ENCODE data around the gene ESF1. TPM values are rescaled to one million over a fixed set of nuclear protein-coding genes. Genes with fewer than 3 reads are reported as not detected.
"Not testable (repeated sequence)": the region's sequence is repeated elsewhere in the genome, so short reads cannot be mapped to it uniquely, and the experiment has no call there.

The ESF1 gene
- polyA plus RNA-seq, 1 donor = 20.0 TPM

- WGBS (ENCODE audit: insufficient coverage, low lambda C conversion rate) = 100% methylated on average over 1 of the region's 2 CpGs
- Histone ChIP-seq H3K27ac (ENCODE audit: low read length) (no peak overlapping the region), H3K27me3 (ENCODE audit: control insufficient read depth, insufficient read depth, low read length) (no peaks in the 10 kb centered on the region), H3K4me1 (ENCODE audit: control insufficient read depth, insufficient read depth, low read length) (no peaks in the 10 kb centered on the region), H3K9me3 (ENCODE audit: control insufficient read depth, low read depth, low read length) (no peaks in the 10 kb centered on the region), H3K36me3 (ENCODE audit: control insufficient read depth, insufficient read depth, low read length) (peaks cover 9% of the 10 kb centered on the region), H3K4me3 (ENCODE audit: low read length) (no peak overlapping the region)
- no peak for DNase-seq
These were observed 38.9 kb downstream of the ESF1 start for GRCh38 chr20:13745784-13746183.

DNA sequence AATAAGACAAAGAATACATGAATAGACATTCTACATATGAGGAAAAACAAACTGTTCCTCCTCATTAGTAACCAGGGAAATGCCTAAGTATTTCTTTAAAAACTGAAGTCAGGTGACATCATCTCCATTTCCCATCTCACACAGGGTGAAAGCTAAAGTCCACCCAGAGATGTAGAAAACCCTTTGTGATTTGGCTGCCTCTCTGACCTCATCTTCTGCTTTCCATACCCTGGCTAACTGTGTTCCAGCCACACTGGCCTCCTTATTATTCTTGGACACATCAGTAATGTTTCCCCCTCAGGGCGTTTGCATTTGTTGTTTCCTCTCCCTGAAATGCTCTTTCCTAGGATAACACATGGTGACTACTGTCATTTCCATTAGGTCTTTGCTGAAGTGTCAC is 40.4 kb downstream of the ESF1 start:
- Histone ChIP-seq H3K4me3 (ENCODE audit: low read length) (no peak overlapping the region), H3K27ac (ENCODE audit: low read length) (no peak overlapping the region), H3K36me3 (ENCODE audit: control insufficient read depth, insufficient read depth, low read length) (peaks cover 11% of the 10 kb centered on the region), H3K4me1 (ENCODE audit: control insufficient read depth, insufficient read depth, low read length) (no peaks in the 10 kb centered on the region), H3K9me3 (ENCODE audit: control insufficient read depth, low read depth, low read length) (no peaks in the 10 kb centered on the region), H3K27me3 (ENCODE audit: control insufficient read depth, insufficient read depth, low read length) (no peaks in the 10 kb centered on the region)
- DNase-seq = peak in 1 of 2 donors; percentile 24
- WGBS (ENCODE audit: insufficient coverage, low lambda C conversion rate) = 100% methylated on average over 1 of the region's 1 CpG

- Histone ChIP-seq H3K27ac (ENCODE audit: low read length) (no peak overlapping the region), H3K27me3 (ENCODE audit: control insufficient read depth, insufficient read depth, low read length) (no peaks in the 10 kb centered on the region), H3K36me3 (ENCODE audit: control insufficient read depth, insufficient read depth, low read length) (peaks cover 11% of the 10 kb centered on the region), H3K4me3 (ENCODE audit: low read length) (no peak overlapping the region), H3K4me1 (ENCODE audit: control insufficient read depth, insufficient read depth, low read length) (no peaks in the 10 kb centered on the region), H3K9me3 (ENCODE audit: control insufficient read depth, low read depth, low read length) (no peaks in the 10 kb centered on the region)
- WGBS (ENCODE audit: insufficient coverage, low lambda C conversion rate) = no CpG with 5 or more reads among the region's 6 CpGs
- no peak for DNase-seq
These were observed 42.8 kb downstream of the ESF1 start for GRCh38 chr20:13741879-13742278.

- Histone ChIP-seq H3K4me3 (ENCODE audit: low read length) (no peak overlapping the region), H3K9me3 (ENCODE audit: control insufficient read depth, low read depth, low read length) (no peaks in the 10 kb centered on the region), H3K27me3 (ENCODE audit: control insufficient read depth, insufficient read depth, low read length) (no peaks in the 10 kb centered on the region), H3K4me1 (ENCODE audit: control insufficient read depth, insufficient read depth, low read length) (no peaks in the 10 kb centered on the region), H3K27ac (ENCODE audit: low read length) (no peak overlapping the region), H3K36me3 (ENCODE audit: control insufficient read depth, insufficient read depth, low read length) (peaks cover 11% of the 10 kb centered on the region)
- WGBS (ENCODE audit: insufficient coverage, low lambda C conversion rate) = no CpG with 5 or more reads among the region's 3 CpGs
- no peak for DNase-seq
These were observed 44.7 kb downstream of the ESF1 start for GRCh38 chr20:13739731-13740649.

- not testable (repeated sequence) for H3K27ac ChIP-seq (ENCODE audit: low read length)
- WGBS (ENCODE audit: insufficient coverage, low lambda C conversion rate) = no CpG with 5 or more reads among the region's 1 CpG
These were observed 46.5 kb downstream of the ESF1 start for GRCh38 chr20:13738187-13738586.

DNA sequence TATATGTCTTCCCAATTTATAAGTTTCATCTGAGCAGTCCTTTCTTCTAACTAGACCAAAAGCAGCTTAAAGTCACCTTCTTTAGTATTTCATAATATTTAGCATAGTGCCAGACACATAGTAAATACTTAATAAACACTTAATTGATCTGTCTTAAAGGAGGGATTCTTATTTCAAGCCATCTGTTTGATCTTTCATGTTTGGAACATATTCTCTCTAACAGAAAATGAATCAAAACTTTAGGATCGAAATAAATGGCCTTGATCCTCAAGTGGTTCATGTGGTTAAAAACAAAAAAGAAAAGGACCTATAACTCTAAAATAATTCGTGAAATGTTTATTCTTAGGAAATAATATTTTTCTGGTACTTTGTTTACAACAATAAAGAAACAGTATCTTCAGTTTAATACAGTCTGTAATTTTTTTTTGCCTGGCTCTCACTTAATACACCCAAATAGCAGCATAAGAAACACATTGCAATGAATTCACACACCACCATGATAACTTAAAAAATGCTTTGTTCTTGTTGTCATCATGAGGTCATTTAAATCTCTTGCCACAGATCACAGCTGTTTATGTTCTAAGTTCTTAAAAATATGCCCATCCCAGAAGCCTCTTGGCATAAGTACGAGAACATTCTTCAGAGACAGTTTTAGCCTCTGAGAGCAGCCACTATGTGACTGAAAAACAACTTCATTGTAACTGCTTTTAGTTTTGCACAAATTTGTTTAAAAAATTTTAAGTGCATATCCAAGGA is 48.1 kb downstream of the ESF1 start:
- DNase-seq = no peak
- Histone ChIP-seq H3K4me1 (ENCODE audit: control insufficient read depth, insufficient read depth, low read length) (no peaks in the 10 kb centered on the region), H3K27ac (ENCODE audit: low read length) (no peak overlapping the region), H3K27me3 (ENCODE audit: control insufficient read depth, insufficient read depth, low read length) (no peaks in the 10 kb centered on the region), H3K4me3 (ENCODE audit: low read length) (no peak overlapping the region), H3K36me3 (ENCODE audit: control insufficient read depth, insufficient read depth, low read length) (peaks cover 26% of the 10 kb centered on the region), H3K9me3 (ENCODE audit: control insufficient read depth, low read depth, low read length) (no peaks in the 10 kb centered on the region)
- 96% methylated on average over 2 of the region's 3 CpGs for WGBS (ENCODE audit: insufficient coverage, low lambda C conversion rate)

More at GRCh38 chr20:13738187-13738586, 46.5 kb downstream of the ESF1 start:
- H3K4me1 ChIP-seq (ENCODE audit: control insufficient read depth, insufficient read depth, low read length); H3K9me3 ChIP-seq (ENCODE audit: control insufficient read depth, low read depth, low read length); H3K27me3 ChIP-seq (ENCODE audit: control insufficient read depth, insufficient read depth, low read length); DNase-seq; H3K4me3 ChIP-seq (ENCODE audit: low read length): not testable (repeated sequence)
- H3K36me3 ChIP-seq (ENCODE audit: control insufficient read depth, insufficient read depth, low read length) = peaks cover 14% of the 10 kb centered on the region

DNA sequence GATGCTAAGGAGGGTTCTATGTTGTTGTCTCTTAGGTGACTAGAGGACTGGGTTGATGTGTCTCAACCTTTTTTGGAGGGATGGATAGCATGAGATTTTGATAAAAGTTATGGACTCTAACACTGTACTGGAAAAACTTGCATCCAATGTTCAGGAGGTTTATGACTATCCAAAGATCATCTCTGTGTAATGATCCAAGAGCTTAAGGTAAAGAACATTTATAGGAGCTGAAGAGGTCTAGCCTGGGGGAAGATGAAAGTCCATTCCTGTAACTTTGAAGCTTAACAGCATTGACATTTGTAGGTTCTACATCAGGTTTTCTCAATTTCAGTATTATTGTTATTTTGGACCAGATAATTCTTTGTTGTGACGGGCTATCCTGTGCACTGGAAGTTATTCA is 48.9 kb downstream of the ESF1 start:
- H3K27ac ChIP-seq (ENCODE audit: low read length) = no peak overlapping the region
- H3K36me3 ChIP-seq (ENCODE audit: control insufficient read depth, insufficient read depth, low read length) = peaks cover 29% of the 10 kb centered on the region
- no peaks in the 10 kb centered on the region for H3K27me3 ChIP-seq (ENCODE audit: control insufficient read depth, insufficient read depth, low read length)
- DNase-seq = peak; percentile 42 to 76
- WGBS (ENCODE audit: insufficient coverage, low lambda C conversion rate) = no CpG with 5 or more reads among the region's 1 CpG
- no peaks in the 10 kb centered on the region for H3K4me1 ChIP-seq (ENCODE audit: control insufficient read depth, insufficient read depth, low read length)
- H3K4me3 ChIP-seq (ENCODE audit: low read length) = no peak overlapping the region
- no peaks in the 10 kb centered on the region for H3K9me3 ChIP-seq (ENCODE audit: control insufficient read depth, low read depth, low read length)

DNA sequence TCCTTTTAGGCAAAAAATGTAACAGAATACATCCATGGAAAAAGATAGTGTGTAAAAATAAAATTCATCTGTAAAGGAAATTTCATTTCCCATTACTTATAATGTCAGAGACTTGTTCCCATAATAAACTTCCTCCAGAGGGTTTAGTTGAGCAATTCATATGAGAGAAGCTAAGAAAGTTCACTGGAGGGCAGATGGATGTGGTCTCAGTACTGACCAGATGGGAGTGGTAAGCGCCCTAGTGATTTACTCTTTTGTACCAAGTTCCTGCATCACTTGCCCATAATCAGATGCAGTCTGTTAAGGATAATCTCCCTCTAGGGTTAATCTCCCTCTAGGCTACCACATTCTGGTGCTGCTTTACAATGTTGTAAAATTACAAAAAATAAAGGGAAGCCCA is 61.7 kb downstream of the ESF1 start:
- no peak overlapping the region for H3K4me3 ChIP-seq (ENCODE audit: low read length)
- no peaks in the 10 kb centered on the region for H3K27me3 ChIP-seq (ENCODE audit: control insufficient read depth, insufficient read depth, low read length)
- H3K27ac ChIP-seq (ENCODE audit: low read length) = no peak overlapping the region
- WGBS (ENCODE audit: insufficient coverage, low lambda C conversion rate) = no CpG with 5 or more reads among the region's 1 CpG
- H3K36me3 ChIP-seq (ENCODE audit: control insufficient read depth, insufficient read depth, low read length) = peaks cover 26% of the 10 kb centered on the region
- DNase-seq = no peak
- no peaks in the 10 kb centered on the region for H3K4me1 ChIP-seq (ENCODE audit: control insufficient read depth, insufficient read depth, low read length)
- H3K9me3 ChIP-seq (ENCODE audit: control insufficient read depth, low read depth, low read length) = no peaks in the 10 kb centered on the region

DNA sequence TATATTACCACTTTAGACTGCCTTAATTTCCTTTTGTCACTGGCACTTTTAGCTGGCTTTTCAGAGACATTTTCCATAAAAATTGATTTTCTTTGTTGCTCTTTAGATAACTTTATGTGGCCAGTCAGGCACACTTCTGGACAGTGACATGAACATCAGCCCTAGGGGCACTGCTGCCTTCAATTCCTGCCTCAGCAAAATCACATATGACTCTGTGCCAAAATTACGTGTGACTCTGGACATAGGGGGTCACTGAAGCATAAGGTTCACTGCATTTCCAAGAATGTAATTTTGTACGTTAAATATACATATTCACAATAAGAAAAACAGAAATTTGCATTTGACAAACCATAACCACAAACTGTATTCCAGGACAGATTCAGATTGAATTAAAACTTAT is 66.5 kb downstream of the ESF1 start:
- Histone ChIP-seq H3K36me3 (ENCODE audit: control insufficient read depth, insufficient read depth, low read length) (peaks cover 27% of the 10 kb centered on the region), H3K27me3 (ENCODE audit: control insufficient read depth, insufficient read depth, low read length) (no peaks in the 10 kb centered on the region), H3K4me3 (ENCODE audit: low read length) (no peak overlapping the region), H3K9me3 (ENCODE audit: control insufficient read depth, low read depth, low read length) (no peaks in the 10 kb centered on the region), H3K27ac (ENCODE audit: low read length) (no peak overlapping the region), H3K4me1 (ENCODE audit: control insufficient read depth, insufficient read depth, low read length) (no peaks in the 10 kb centered on the region)
- 88% methylated on average over 1 of the region's 2 CpGs for WGBS (ENCODE audit: insufficient coverage, low lambda C conversion rate)
- no peak for DNase-seq

DNA sequence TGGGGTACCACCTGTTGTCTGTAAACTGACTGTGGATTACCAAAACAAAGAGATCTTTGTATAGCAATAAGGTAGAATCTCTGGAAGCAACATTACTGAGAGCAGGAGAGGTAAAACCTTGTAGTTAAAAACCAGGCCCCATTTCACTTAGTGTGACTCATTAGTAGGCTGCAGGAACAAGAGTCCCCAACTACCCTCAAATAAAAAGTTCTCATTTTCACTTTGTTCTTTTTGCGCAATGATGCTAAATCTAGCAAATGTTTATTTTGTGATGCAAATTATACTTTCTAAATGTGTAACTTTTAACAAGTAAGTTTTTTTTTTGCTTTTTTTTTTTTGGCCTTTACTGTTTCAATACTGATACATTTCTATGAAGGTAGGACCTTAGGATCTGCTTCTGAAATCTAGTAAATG is 67.1 kb downstream of the ESF1 start:
- DNase-seq = no peak
- WGBS (ENCODE audit: insufficient coverage, low lambda C conversion rate) = 100% methylated on average over 1 of the region's 1 CpG

More for the DNA sequence above, 67.1 kb downstream of the ESF1 start:
- Histone ChIP-seq H3K36me3 (ENCODE audit: control insufficient read depth, insufficient read depth, low read length) (peaks cover 28% of the 10 kb centered on the region), H3K4me3 (ENCODE audit: low read length) (no peak overlapping the region), H3K9me3 (ENCODE audit: control insufficient read depth, low read depth, low read length) (no peaks in the 10 kb centered on the region), H3K27me3 (ENCODE audit: control insufficient read depth, insufficient read depth, low read length) (no peaks in the 10 kb centered on the region), H3K4me1 (ENCODE audit: control insufficient read depth, insufficient read depth, low read length) (no peaks in the 10 kb centered on the region), H3K27ac (ENCODE audit: low read length) (no peak overlapping the region)
